Ascending aorta (tissue), 2 donors: Measurements from ENCODE around the gene LSM3. TPM values are rescaled to one million over a fixed set of nuclear protein-coding genes. Genes with fewer than 3 reads are reported as not detected.

Source experiments
- DNase-seq, 2 donors: peaks; one replicate each; pipeline ENCODE4 v3.0.0-alpha.2; 2019; ENCODE audit warnings: low spot score in 2 of 2
- H3K27ac ChIP-seq, 2 donors: fragments of 200-600 bp; sonication (generic); one replicate each; pipeline ENCODE4 v1.5.1; 2016 to 2017; ENCODE audit warnings: mild to moderate bottlenecking in 1 of 2
- H3K27me3 ChIP-seq: fragments of 200-600 bp; sonication (generic); one replicate; pipeline ENCODE4 v1.5.1; 2017
- H3K36me3 ChIP-seq, 2 donors: fragments of 200-600 bp; sonication (generic); one replicate each; pipeline ENCODE4 v1.5.1; 2016
- H3K4me1 ChIP-seq, 2 donors: fragments of 200-600 bp; sonication (generic); one replicate each; pipeline ENCODE4 v1.5.1; 2016 to 2017; ENCODE audit warnings: mild to moderate bottlenecking in 1 of 2
- H3K4me3 ChIP-seq, 2 donors: fragments of 200-600 bp; sonication (generic); one replicate each; pipeline ENCODE4 v1.5.1; 2016 to 2017; ENCODE audit warnings: mild to moderate bottlenecking in 1 of 2
- H3K9me3 ChIP-seq, 2 donors: fragments of 200-600 bp; sonication (generic); one replicate each; pipeline ENCODE4 v1.5.1; 2016
- CTCF ChIP-seq, 3 experiments: fragments of 200-600 bp in 2 of 3; fragments of 450-650 bp in 1 of 3; sonication (generic) in 2 of 3; IDR thresholded peaks; one replicate each; pipeline ENCODE4 v1.5.1; 2016 to 2019; ENCODE audit warnings: antibody characterized with exemption in 3 of 3, mild to moderate bottlenecking in 1 of 3, moderate library complexity in 1 of 3
- intact Hi-C: fragments of 100-400 bp; cut with DNase I; formaldehyde crosslinking; loops from one replicate; pipeline ENCODE4 v1.15.1; 2023
- total RNA-seq: library from RNA; depleted of rRNA; stranded (reverse); fragments of >200 nt; gene quantifications from one replicate; pipeline ENCODE4 v1.1.0, GENCODE V29; 2016

Gene LSM3
- total RNA-seq, 1 donor from 2014 or later = 3.9 TPM

DNA sequence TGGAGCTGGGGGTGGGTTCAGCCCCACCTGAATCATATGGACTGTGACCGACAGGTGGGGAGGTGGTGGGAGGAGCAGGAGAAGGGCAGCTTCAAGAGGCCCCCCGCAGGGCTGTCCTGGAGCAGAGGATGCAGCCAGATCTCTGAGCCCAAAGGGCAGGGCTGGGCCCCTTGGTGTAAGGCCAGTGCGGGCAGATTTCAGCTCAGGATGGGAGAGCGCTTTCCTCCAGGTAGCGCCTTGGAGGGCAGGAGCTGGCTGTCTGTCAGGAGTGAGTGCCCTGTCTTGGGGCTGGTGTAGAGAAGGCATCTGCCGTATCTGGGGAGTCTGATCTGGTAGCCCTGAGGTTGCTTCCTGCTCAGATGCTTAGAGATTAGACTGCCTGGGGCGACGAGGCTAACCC lies 46.5 kb upstream of the LSM3 start:
- Histone ChIP-seq H3K27ac (peak overlapping the region in 1 of 2 donors; percentile 15), H3K4me1 (peaks cover 7 to 15% of the 10 kb centered on the region in 2 donors), H3K36me3 (peaks cover 80 to 95% of the 10 kb centered on the region in 2 donors), H3K27me3 (no peaks in the 10 kb centered on the region), H3K4me3 (no peak overlapping the region), H3K9me3 (no peaks in the 10 kb centered on the region)
- intact Hi-C loops = no loop called here
- TF ChIP-seq CTCF (IDR thresholded peaks at IDR 0.05) = no peak
- DNase-seq = no peak

GRCh38 chr3:14132689-14133088 lies 45.9 kb upstream of the LSM3 start:
- no peak for TF ChIP-seq CTCF (IDR thresholded peaks at IDR 0.05)

DNA sequence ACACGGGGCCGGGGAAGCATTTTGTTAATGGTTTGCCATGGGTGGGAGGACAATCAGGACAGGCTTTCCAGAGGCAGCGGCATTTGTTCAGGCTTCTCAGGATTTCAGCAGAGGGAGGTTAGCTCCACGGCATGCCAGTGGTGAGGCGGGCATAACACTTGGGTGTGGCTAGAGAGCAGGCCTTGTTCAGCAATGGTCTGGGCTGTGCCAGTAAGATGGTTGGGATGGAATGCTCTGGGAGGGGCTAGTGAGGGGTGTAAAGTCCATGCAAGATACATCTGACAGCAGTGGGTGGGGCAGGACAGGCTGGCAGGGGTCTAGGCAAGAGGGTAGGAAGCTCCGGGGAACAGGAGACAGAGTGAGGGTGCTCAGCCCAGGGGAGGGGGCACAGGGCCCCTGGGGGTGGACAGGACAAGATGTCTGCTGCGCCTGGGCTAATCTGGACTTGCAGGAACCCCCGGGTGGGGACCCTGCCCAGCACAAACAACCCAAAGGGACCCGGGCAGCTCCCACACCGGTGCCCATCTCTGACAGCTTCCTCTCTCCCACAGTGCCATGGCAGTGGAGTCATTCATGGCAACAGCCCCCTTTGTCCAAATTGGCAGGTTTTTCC lies 45.3 kb upstream of the LSM3 start:
- intact Hi-C loops = no loop called here
- H3K27me3 ChIP-seq = no peaks in the 10 kb centered on the region
- peaks cover 0 to 19% of the 10 kb centered on the region in 2 donors for H3K4me1 ChIP-seq
- TF ChIP-seq CTCF (IDR thresholded peaks at IDR 0.05) = no peak
- no peak for DNase-seq
- H3K36me3 ChIP-seq = peaks cover 77 to 97% of the 10 kb centered on the region in 2 donors
- no peaks in the 10 kb centered on the region for H3K9me3 ChIP-seq
- H3K27ac ChIP-seq = peak overlapping the region in 1 of 2 donors; percentile 0
- no peak overlapping the region for H3K4me3 ChIP-seq

More at GRCh38 chr3:14132689-14133088, 45.9 kb upstream of the LSM3 start:
- no peaks in the 10 kb centered on the region for H3K27me3 ChIP-seq
- peaks cover 79 to 95% of the 10 kb centered on the region in 2 donors for H3K36me3 ChIP-seq
- H3K27ac ChIP-seq = peak overlapping the region in 1 of 2 donors; percentile 15
- peaks cover 3 to 15% of the 10 kb centered on the region in 2 donors for H3K4me1 ChIP-seq
- H3K4me3 ChIP-seq = no peak overlapping the region
- H3K9me3 ChIP-seq = no peaks in the 10 kb centered on the region
- DNase-seq = no peak
- intact Hi-C loops = no loop called here

- peaks cover 81 to 97% of the 10 kb centered on the region in 2 donors for H3K36me3 ChIP-seq
Observed at GRCh38 chr3:14133876-14134275, 44.7 kb upstream of the LSM3 start.

GRCh38 chr3:14134291-14134690 lies 44.3 kb upstream of the LSM3 start:
- DNase-seq = no peak
- H3K4me3 ChIP-seq = no peak overlapping the region
- no peaks in the 10 kb centered on the region for H3K9me3 ChIP-seq
- intact Hi-C loops = no loop called here
- no peak overlapping the region for H3K27ac ChIP-seq
- peaks cover 84 to 98% of the 10 kb centered on the region in 2 donors for H3K36me3 ChIP-seq
- H3K27me3 ChIP-seq = no peaks in the 10 kb centered on the region
- no peak for TF ChIP-seq CTCF (IDR thresholded peaks at IDR 0.05)
- peaks cover 0 to 21% of the 10 kb centered on the region in 2 donors for H3K4me1 ChIP-seq

More at GRCh38 chr3:14133876-14134275, 44.7 kb upstream of the LSM3 start:
- Histone ChIP-seq H3K27ac (peak overlapping the region in 1 of 2 donors; percentile 0), H3K4me3 (no peak overlapping the region), H3K4me1 (peaks cover 0 to 21% of the 10 kb centered on the region in 2 donors), H3K27me3 (no peaks in the 10 kb centered on the region), H3K9me3 (no peaks in the 10 kb centered on the region)
- no peak for TF ChIP-seq CTCF (IDR thresholded peaks at IDR 0.05)
- intact Hi-C loops = no loop called here
- no peak for DNase-seq
